OCI-LY1 (cell line): Measurements from ENCODE around the gene RSF1.

Experiments
- H2AFZ ChIP-seq: fragments of 200-600 bp; sonication (generic), shearing (Covaris generic); 2 replicates; pipeline ENCODE4 v1.6.0; 2014; ENCODE audit warnings: antibody characterized with exemption, mild to moderate bottlenecking, low read length
- H3F3A ChIP-seq: fragments of 200-600 bp; sonication (generic), shearing (Covaris generic); 2 replicates; pipeline ENCODE4 v1.6.0; 2014; ENCODE audit warnings: mild to moderate bottlenecking, antibody characterized with exemption, low read length, moderate library complexity; ENCODE audit not compliant: insufficient read depth
- H3K27ac ChIP-seq: fragments of 200-600 bp; sonication (generic); 2 replicates; pipeline ENCODE4 v1.5.1; 2014; ENCODE audit warnings: low read length, mixed run types, mild to moderate bottlenecking, low read depth; ENCODE audit not compliant: poor library complexity, severe bottlenecking
- H3K27me3 ChIP-seq: fragments of 200-600 bp; sonication (generic); 2 replicates; pipeline ENCODE4 v1.6.0; 2014; ENCODE audit warnings: antibody characterized with exemption, mild to moderate bottlenecking, low read length, moderate library complexity; ENCODE audit not compliant: insufficient read depth
- H3K36me3 ChIP-seq: fragments of 200-600 bp; sonication (generic); 2 replicates; pipeline ENCODE4 v1.6.1; 2014; ENCODE audit warnings: mild to moderate bottlenecking, antibody characterized with exemption, low read length, moderate library complexity, mixed read lengths; ENCODE audit not compliant: insufficient read depth
- H3K4me1 ChIP-seq: fragments of 200-600 bp; sonication (generic); 2 replicates; pipeline ENCODE4 v1.5.1; 2014; ENCODE audit warnings: mild to moderate bottlenecking, low read length, moderate library complexity; ENCODE audit not compliant: insufficient read depth, severe bottlenecking
- H3K4me2 ChIP-seq: fragments of 200-600 bp; sonication (generic), shearing (Covaris generic); 2 replicates; pipeline ENCODE4 v1.6.1; 2014; ENCODE audit warnings: low read length
- H3K4me3 ChIP-seq: fragments of 200-600 bp; sonication (generic); 2 replicates; pipeline ENCODE4 v1.5.1; 2014; ENCODE audit warnings: low read length, low read depth, mild to moderate bottlenecking, mixed read lengths; ENCODE audit not compliant: poor library complexity, severe bottlenecking
- H3K79me2 ChIP-seq: fragments of 200-600 bp; shearing (Covaris generic); 2 replicates; pipeline ENCODE4 v1.6.1; 2016; ENCODE audit warnings: mixed run types, low read length, mixed read lengths; ENCODE audit not compliant: insufficient read depth
- H3K9ac ChIP-seq: fragments of 200-600 bp; sonication (generic), shearing (Covaris generic); 2 replicates; pipeline ENCODE4 v1.6.1; 2014; ENCODE audit warnings: mild to moderate bottlenecking, low read length, mixed read lengths
- H3K9me2 ChIP-seq: fragments of 200-600 bp; sonication (generic), shearing (Covaris generic); 2 replicates; pipeline ENCODE4 v1.6.1; 2014; ENCODE audit warnings: low read depth, mild to moderate bottlenecking, low read length, mixed read lengths
- H3K9me3 ChIP-seq: fragments of 200-600 bp; shearing (Covaris generic); 2 replicates; pipeline ENCODE4 v1.6.1; 2014; ENCODE audit warnings: low read length, mixed read lengths
- H4K20me1 ChIP-seq: fragments of 200-600 bp; sonication (generic), shearing (Covaris generic); 2 replicates; pipeline ENCODE4 v1.6.0; 2016; ENCODE audit warnings: mild to moderate bottlenecking, low read length; ENCODE audit not compliant: insufficient read depth
- CTCF ChIP-seq: fragments of 200-600 bp; sonication (generic), shearing (Covaris generic); IDR thresholded peaks from 2 replicates; pipeline ENCODE4 v1.5.1; 2017; ENCODE audit warnings: mild to moderate bottlenecking, antibody characterized with exemption, low read length, moderate library complexity, mixed read lengths
- EZH2 ChIP-seq: fragments of 200-600 bp; sonication (generic), shearing (Covaris generic); IDR thresholded peaks from 2 replicates; pipeline ENCODE4 v1.8.0; 2017; ENCODE audit warnings: borderline replicate concordance, mixed run types, mild to moderate bottlenecking, antibody characterized with exemption, low read length, moderate library complexity, mixed read lengths

Gene RSF1

DNA sequence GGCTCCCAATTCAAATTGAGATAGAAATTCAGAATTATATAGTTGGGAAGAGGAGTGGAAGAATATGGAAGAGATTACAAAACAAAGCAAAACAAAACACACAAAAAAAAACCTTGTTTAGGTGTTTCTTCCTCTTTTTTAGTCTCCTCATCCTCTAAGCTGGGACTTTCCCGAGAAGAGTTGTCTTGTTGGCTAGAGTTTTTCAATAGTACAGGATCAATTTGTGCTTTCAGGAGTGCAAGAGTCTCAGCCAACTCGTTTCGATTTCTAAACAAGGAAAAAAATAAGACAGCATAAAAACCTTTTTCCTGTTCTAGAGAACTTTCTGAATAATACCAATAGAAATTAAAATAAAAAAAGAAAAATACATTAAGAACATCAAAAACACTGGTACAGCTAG is 95.1 kb downstream of the RSF1 start:
- TF ChIP-seq EZH2 (no peak), CTCF (no peak)
- Histone ChIP-seq H3K27ac (no peak overlapping the region), H3K4me3 (no peak overlapping the region), H3F3A (no peaks in the 10 kb centered on the region), H3K36me3 (peaks cover 33% of the 10 kb centered on the region; the same call in 1 of the 2 replicates), H3K9me2 (no peaks in the 10 kb centered on the region), H2AFZ (no peak overlapping the region), H4K20me1 (no peaks in the 10 kb centered on the region), H3K79me2 (no peaks in the 10 kb centered on the region), H3K9ac (no peak overlapping the region), H3K4me1 (peaks cover 18% of the 10 kb centered on the region), H3K4me2 (no peak overlapping the region), H3K27me3 (no peaks in the 10 kb centered on the region), H3K9me3 (peaks cover 2% of the 10 kb centered on the region; the same call in 1 of the 2 replicates)

- Histone ChIP-seq H3F3A (no peaks in the 10 kb centered on the region), H3K4me2 (no peak overlapping the region), H3K4me3 (no peak overlapping the region), H3K9me2 (no peaks in the 10 kb centered on the region), H4K20me1 (no peaks in the 10 kb centered on the region), H2AFZ (no peak overlapping the region), H3K27ac (no peak overlapping the region), H3K36me3 (peaks cover 32% of the 10 kb centered on the region; the same call in 1 of the 2 replicates), H3K9ac (no peak overlapping the region), H3K9me3 (no peaks in the 10 kb centered on the region), H3K4me1 (peaks cover 18% of the 10 kb centered on the region), H3K27me3 (no peaks in the 10 kb centered on the region), H3K79me2 (no peaks in the 10 kb centered on the region)
- TF ChIP-seq CTCF (no peak), EZH2 (no peak)
Measured at GRCh38 chr11:77724636-77725035, 95.9 kb downstream of the RSF1 start.

GRCh38 chr11:77723024-77723423 is 97.5 kb downstream of the RSF1 start:
- H3K27ac ChIP-seq = no peak overlapping the region
- no peak overlapping the region for H3K4me3 ChIP-seq
- no peaks in the 10 kb centered on the region for H3K9me3 ChIP-seq
- no peak overlapping the region for H2AFZ ChIP-seq
- no peaks in the 10 kb centered on the region for H3K27me3 ChIP-seq
- no peaks in the 10 kb centered on the region for H4K20me1 ChIP-seq
- no peaks in the 10 kb centered on the region for H3K9me2 ChIP-seq
- no peak overlapping the region for H3K9ac ChIP-seq
- H3K79me2 ChIP-seq = no peaks in the 10 kb centered on the region
- no peak overlapping the region for H3K4me2 ChIP-seq
- peaks cover 36% of the 10 kb centered on the region for H3K36me3 ChIP-seq
- TF ChIP-seq EZH2 (no peak), CTCF (no peak)
- no peaks in the 10 kb centered on the region for H3F3A ChIP-seq
- H3K4me1 ChIP-seq = peaks cover 18% of the 10 kb centered on the region
